Neural progenitor cell (in vitro differentiated cells): ENCODE measurements around the gene ATF3. TPM values are rescaled to one million over a fixed set of nuclear protein-coding genes. Genes with fewer than 3 reads are reported as not detected.

ENCODE experiments used
- DNase-seq: peaks from one replicate; pipeline ENCODE4 v3.0.0-alpha.2; 2016; ENCODE audit warnings: low spot score
- H2AFZ ChIP-seq: fragments of 200-600 bp; sonication (generic); replicated peaks from 2 replicates; pipeline ENCODE4 v1.6.1; 2016; ENCODE audit warnings: antibody characterized with exemption
- H3F3A ChIP-seq: fragments of 200-600 bp; sonication (generic); 2 replicates; pipeline ENCODE4 v1.6.1; 2016; ENCODE audit warnings: antibody characterized with exemption, low read depth
- H3K27ac ChIP-seq: fragments of 200-600 bp; sonication (generic); 2 replicates; pipeline ENCODE4 v1.5.1; 2016; ENCODE audit warnings: mild to moderate bottlenecking
- H3K27me3 ChIP-seq: fragments of 200-600 bp; sonication (generic); 2 replicates; pipeline ENCODE4 v1.6.1; 2016; ENCODE audit warnings: mild to moderate bottlenecking, moderate library complexity
- H3K36me3 ChIP-seq: fragments of 200-600 bp; sonication (generic); 2 replicates; pipeline ENCODE4 v1.5.1; 2016
- H3K4me1 ChIP-seq: fragments of 200-600 bp; sonication (generic); 2 replicates; pipeline ENCODE4 v1.6.1; 2016; ENCODE audit warnings: mixed run types
- H3K4me2 ChIP-seq: fragments of 200-600 bp; sonication (generic); 2 replicates; pipeline ENCODE4 v1.6.1; 2016
- H3K4me3 ChIP-seq: fragments of 200-600 bp; sonication (generic); 2 replicates; pipeline ENCODE4 v1.5.1; 2016
- H3K79me2 ChIP-seq: fragments of 200-600 bp; sonication (generic); 2 replicates; pipeline ENCODE4 v1.6.1; 2016; ENCODE audit warnings: low read depth
- H3K9ac ChIP-seq: fragments of 200-600 bp; sonication (generic); 2 replicates; pipeline ENCODE4 v1.6.1; 2016
- H3K9me3 ChIP-seq: fragments of 200-600 bp; sonication (generic); 2 replicates; pipeline ENCODE4 v1.5.1; 2016; ENCODE audit warnings: low read depth
- H4K20me1 ChIP-seq: fragments of 200-600 bp; sonication (generic); 2 replicates; pipeline ENCODE4 v1.6.1; 2016; ENCODE audit warnings: low read depth
- H3K27ac Mint-ChIP-seq: 3 replicates; pipeline ENCODE4 v1.8.0; 2021; ENCODE audit warnings: mixed read lengths
- H3K27me3 Mint-ChIP-seq: 2 replicates; pipeline ENCODE4 v1.8.0; 2022; ENCODE audit warnings: low read depth, mild to moderate bottlenecking, inconsistent platforms, moderate library complexity, mixed read lengths; ENCODE audit not compliant: insufficient read depth
- H3K36me3 Mint-ChIP-seq: 3 replicates; pipeline ENCODE4 v1.8.0; 2021; ENCODE audit warnings: mixed read lengths
- H3K4me1 Mint-ChIP-seq: 3 replicates; pipeline ENCODE4 v1.8.0; 2021; ENCODE audit warnings: mixed read lengths
- H3K4me3 Mint-ChIP-seq: 3 replicates; pipeline ENCODE4 v1.8.0; 2021; ENCODE audit warnings: mild to moderate bottlenecking, moderate library complexity, mixed read lengths
- H3K9me3 Mint-ChIP-seq: 3 replicates; pipeline ENCODE4 v1.8.0; 2020; ENCODE audit warnings: mixed read lengths
- total RNA-seq: library from RNA; depleted of rRNA; stranded (reverse); fragments of >200 nt; gene quantifications from 2 replicates; pipeline ENCODE4 v1.2.3, GENCODE V29; 2015; ENCODE audit warnings: low replicate concordance
- TF ChIP-seq, protein P1 (sequence below): fragments of 200-600 bp; sonication (generic); IDR thresholded peaks from 2 replicates; pipeline ENCODE4 v1.5.1; 2017; ENCODE audit warnings: antibody characterized with exemption, mild to moderate bottlenecking

ATF3 gene
- total RNA-seq, 1 donor from 2014 or later, result 7.8 TPM

DNA sequence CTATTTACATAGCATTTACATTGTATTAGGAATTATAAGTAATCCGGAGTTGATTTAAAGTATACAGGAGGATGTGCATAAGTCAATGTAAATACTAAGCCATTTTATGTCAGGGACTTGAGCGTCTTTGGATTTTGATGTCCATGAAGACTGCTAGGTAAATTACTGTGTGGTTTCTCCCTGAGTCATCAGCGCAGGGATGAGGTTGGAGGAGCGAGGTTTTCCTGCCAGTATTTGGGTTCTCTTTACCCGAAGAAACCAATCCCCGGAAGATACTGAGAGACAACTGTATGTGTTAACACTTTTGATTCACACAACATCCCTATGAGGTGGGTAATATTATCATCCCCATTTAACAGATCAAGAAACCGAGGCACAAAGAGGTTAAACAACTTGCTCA lies 61.7 kb downstream of the ATF3 start:
- Histone ChIP-seq H2AFZ (no peak overlapping the region), H3K4me2 (no peak overlapping the region), H3K4me3 (no peak overlapping the region), H4K20me1 (no peaks in the 10 kb centered on the region), H3K9ac (no peak overlapping the region), H3K4me1 (peaks cover 2% of the 10 kb centered on the region), H3K27ac (no peak overlapping the region), H3K36me3 (no peaks in the 10 kb centered on the region), H3K9me3 (no peaks in the 10 kb centered on the region), H3K27me3 (peaks cover 17% of the 10 kb centered on the region), H3K79me2 (no peaks in the 10 kb centered on the region), H3F3A (no peaks in the 10 kb centered on the region)
- Mint-ChIP-seq H3K4me1 (peaks cover 44% of the 10 kb centered on the region), H3K27ac (no peak overlapping the region), H3K36me3 (no peaks in the 10 kb centered on the region), H3K27me3 (peaks cover 6% of the 10 kb centered on the region), H3K4me3 (no peak overlapping the region), H3K9me3 (no peaks in the 10 kb centered on the region)
- no peak for DNase-seq
- TF ChIP-seq, protein P1, sequence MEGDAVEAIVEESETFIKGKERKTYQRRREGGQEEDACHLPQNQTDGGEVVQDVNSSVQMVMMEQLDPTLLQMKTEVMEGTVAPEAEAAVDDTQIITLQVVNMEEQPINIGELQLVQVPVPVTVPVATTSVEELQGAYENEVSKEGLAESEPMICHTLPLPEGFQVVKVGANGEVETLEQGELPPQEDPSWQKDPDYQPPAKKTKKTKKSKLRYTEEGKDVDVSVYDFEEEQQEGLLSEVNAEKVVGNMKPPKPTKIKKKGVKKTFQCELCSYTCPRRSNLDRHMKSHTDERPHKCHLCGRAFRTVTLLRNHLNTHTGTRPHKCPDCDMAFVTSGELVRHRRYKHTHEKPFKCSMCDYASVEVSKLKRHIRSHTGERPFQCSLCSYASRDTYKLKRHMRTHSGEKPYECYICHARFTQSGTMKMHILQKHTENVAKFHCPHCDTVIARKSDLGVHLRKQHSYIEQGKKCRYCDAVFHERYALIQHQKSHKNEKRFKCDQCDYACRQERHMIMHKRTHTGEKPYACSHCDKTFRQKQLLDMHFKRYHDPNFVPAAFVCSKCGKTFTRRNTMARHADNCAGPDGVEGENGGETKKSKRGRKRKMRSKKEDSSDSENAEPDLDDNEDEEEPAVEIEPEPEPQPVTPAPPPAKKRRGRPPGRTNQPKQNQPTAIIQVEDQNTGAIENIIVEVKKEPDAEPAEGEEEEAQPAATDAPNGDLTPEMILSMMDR, result no peak

Other genes starting within 250 kb of the ATF3 start
- 16.5 and 21.1 TPM in 2 replicates for gene PACC1, start 193.9 kb upstream of the ATF3 start, total RNA-seq
- 6.8 and 8.2 TPM in 2 replicates for gene NENF, start 175.8 kb upstream of the ATF3 start, total RNA-seq
- 0.53 TPM in 1 of 2 replicates, not detected in the other for gene BATF3, start 91.1 kb downstream of the ATF3 start, total RNA-seq
- 63.7 and 77.6 TPM in 2 replicates for gene NSL1, start 183.0 kb downstream of the ATF3 start, total RNA-seq
- 12.5 and 18.8 TPM in 2 replicates for gene TATDN3, start 183.1 kb downstream of the ATF3 start, total RNA-seq
- 1.1 TPM in 1 of 2 replicates, not detected in the other for gene SPATA45, start 238.9 kb downstream of the ATF3 start, total RNA-seq
- 30.9 and 33.2 TPM in 2 replicates for gene FLVCR1, start 249.5 kb downstream of the ATF3 start, total RNA-seq